HS-27A (cell line): Measurements from ENCODE around the gene DDI2.
"Not testable (repeated sequence)": the region's sequence is repeated elsewhere in the genome, so short reads cannot be mapped to it uniquely, and the experiment has no call there.

Experiments used
- DNase-seq: peaks from one replicate; pipeline ENCODE4 v3.0.0-alpha.2; 2012; ENCODE audit warnings: low read depth, missing footprints

Gene DDI2

DNA sequence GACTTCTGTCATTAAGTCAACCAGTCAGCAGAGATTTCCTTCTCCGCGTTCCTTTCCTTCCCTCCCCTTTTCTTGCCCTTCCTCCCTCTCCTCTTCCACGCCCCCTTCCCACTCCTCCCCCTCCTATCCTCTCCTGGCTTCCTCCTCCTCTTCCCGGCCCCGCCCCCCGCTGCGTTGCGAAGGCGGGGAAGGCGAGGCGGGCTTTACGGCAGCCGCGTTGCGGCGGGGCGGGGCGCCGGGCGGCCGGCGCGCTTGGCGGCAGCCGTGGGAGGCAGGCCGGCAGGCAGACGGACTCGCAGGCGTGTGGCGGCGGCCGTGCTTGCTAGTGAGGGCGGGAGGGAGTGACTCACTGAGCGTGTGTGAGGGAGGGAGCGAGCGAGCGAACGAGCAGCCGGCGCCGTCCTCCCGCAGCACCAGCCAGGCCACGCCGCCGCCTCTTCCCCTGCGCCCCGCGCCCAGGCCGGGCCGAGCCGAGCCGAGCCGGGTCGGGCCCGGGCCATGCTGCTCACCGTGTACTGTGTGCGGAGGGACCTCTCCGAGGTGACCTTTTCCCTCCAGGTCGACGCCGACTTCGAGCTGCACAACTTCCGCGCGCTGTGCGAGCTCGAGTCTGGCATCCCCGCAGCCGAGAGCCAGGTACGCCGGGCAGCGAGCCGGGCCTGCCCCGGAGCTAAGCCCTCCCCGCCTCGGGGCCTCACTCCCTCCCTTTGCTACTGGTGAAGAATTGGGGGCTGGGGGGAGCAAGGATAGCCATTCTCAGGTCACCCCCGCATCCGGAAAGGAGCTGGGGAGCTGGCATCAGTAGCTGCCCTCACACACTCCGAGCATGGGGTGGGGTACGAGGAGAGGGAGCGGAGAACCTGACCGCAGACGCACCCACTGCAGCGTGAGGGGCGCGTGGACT lies at the start of gene DDI2:
TSS of gene DDI2 (plus strand) at position 286 of the 904 bp plus-strand sequence. CDS start at position 499, 213 bp downstream.
- peak; percentile 90 for DNase-seq

DNA sequence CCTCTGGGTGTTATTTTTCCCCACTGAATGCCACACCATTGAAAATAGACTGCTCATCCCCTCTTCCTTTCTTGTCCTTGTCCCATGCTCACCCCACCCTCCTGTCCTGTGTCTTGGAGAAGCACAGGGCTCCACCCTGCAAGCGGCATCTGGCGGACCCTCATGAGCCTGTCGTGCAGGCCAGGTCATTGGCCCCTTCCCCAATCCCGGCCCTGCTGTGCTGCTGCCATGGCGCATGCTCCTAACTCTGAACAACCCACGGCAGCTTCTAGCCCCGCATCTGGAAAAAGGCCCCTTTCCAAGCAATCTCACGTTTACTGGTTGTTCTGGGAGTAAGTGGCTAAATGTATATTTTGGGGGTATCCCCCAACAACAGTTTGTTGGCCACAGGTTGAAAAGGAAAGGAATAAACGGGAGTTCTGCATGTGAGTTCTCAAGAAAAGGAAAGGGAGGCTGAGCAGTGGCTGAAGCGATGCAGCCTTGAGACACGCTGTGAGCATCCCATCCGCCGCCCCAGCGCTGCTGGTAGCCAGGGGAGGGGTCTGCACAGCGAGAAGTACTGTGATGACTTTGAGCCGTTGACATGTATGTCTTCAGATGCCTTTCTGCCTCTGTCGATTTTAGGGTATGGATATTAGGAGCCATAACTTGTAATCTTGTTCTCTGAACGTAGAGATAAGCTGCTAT lies 48.7 kb upstream of the DDI2 start:
- no peak for DNase-seq

DNA sequence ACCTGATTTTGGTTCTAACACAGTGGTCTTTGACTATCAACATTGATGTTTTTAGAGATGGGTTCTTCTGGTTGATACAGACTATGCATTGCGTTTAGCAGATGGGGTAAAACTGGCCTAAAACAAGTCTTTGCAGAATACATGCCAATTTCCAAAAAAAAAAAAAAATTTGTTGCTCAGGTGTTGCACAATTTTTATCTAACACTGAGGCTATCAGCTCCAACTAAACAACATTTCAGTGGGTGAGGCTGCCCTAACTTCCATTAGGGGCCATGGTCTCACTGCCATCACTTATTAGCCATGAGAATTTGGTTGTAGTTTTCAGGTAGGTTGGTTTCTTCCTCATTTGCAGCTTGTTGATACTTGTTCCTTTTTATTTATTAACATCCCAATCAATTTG lies 46.4 kb upstream of the DDI2 start:
- DNase-seq, result no peak

DNA sequence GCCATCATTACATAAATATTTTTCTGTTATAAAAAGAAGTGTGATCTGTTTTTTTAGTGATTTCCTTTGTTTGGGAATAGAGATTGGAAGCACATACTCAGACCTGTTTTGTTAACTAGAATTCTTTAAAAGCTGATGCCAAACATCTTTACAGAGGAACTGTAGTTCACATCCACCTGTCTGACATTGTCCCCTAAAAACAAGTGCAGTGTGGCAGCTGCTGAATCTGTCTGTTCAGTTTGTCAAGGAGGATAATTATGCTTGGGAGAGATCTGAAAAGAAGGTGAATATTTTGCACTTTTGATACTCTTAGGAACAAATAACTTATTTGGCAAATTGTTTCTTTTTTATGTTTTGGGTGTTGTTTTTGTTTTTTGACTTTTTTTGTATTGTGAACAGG lies 46.0 kb upstream of the DDI2 start:
- DNase-seq, result no peak

DNA sequence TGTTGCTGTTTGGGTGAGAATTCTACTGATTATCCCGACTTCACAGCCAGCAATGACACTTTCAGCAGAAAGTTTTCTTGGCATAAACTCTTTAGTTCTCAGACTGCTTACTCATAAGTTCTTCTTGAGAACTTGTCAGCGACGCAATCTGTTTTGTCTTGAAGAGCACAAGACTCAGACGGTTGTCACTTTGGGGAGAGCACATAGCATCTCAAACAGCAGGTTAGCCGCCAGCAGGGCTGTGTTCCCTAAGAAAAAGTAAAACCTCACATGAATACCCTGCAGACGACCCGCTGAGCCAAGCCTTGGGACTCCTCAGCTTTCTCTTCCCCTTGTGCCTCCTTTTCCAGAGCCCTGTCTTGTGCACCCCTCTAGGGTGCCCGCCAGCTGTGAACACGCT lies 43.8 kb upstream of the DDI2 start:
- no peak for DNase-seq

DNA sequence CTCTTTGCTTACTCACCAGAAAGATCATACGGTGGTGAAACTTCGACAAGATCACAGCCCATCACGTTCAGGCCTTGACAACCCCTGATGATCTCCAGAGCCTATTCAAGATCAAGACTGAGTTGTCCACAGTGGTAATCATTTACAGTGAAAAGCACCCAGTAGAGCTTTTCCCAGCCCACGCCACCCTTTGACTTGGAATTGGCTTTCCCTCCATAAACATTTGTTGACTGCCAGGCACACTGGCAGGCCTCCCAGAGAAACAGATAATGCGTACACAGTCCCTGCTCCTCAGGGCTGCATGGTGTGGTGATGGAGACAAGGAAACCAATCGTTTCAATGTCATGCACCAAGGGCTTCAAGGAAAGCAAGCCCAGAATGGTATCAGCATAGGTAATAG lies 42.5 kb upstream of the DDI2 start:
- no peak for DNase-seq

DNA sequence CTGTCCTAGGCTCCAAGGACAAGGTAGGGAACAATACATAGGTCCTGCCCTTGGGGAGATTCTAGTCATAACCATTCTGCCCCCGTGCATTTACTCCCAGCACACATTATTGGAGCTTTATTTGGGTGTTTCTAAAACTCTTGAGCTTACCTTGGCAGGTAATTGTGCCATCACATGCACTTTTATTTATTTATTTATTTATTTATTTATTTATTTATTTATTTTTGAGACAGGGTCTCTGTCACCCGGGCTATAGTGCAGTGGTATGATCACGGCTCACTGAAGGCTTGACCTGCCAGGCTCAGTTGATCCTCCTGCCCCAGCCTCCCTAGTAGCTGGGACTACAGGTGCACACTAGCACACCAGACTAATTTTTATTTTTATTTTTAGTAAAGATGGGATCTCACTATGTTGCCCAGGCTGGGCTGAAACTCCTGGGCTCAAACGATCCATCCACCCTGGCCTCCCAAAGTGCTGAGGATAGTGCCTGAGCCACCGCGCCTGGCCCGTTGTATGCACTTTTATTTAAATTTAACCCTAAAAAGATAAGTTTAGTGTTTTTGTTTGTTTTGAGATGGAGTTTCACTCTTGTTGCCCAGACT lies 41.6 kb upstream of the DDI2 start:
- no peak for DNase-seq

DNA sequence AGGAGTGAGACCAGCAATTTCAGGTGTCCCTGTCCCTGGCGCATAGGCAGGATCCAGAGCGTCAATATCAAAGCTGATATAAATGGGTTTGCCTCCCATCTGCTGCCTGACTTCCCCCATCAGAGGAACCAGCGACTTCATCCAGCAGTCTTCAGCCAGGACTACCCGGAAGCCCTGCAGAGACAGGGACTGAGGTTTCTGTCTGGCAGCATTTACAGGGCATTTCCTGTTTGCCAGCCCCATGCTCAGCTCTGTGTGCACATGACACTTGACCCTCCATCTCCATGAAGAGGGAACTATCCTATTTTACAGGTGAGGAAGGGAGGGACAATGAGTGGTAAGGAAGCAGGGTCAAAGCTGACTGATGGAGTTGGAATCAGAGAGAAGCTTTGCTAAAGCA lies 39.6 kb upstream of the DDI2 start:
- DNase-seq, result no peak

DNA sequence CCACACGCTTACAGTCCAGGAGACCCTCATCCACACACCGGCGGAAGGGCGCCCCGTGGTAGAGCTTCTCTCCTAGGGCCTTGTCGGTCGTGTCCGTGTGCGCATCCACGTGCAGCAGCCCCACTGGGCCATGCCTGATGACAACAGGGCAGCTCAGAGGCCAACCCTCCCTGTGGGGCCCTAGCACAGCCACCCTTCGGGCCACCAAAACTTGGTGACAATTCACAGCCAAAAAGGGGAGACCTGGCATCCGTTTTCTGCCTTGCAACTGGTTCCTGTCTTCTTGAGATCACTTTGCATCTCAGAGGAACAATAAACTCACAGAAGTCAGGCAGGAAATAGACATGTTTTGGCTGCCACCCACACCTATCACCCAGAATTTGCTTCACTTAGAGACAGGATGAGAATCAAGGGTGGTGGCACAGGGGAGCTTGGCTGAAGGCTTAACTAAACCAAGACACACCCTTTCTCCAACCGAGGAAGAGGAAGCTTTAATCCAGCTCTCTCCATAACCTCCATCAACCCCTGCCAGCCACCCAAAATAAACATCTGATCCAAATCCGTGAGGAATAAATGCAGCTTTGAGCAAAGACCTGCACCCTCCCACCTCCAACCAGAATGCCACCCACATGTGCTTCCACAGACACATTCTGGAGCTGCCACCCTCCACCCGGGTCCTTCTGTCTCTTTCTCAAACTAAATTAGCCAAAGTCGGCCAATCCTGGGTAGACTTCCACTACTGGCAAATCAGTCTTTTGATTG lies 38.2 kb upstream of the DDI2 start:
- no peak for DNase-seq

DNA sequence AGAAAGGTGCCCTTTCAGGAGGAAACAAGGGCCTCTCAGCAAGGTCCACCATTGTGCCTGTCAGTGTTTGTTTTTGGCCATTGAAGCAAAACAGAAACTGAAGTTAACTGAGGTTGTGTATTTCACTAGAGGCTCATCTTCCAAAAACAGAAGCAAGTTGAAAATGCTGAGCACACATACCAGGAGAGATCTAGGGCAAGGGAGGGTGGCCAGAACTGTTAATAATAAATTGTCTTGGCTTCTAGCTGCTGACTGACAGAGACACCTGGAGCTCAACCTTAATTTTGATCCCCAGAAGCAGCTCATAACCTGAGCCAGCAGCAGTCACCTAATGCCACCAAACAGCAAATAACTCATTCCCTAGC lies 37.6 kb upstream of the DDI2 start:
- no peak for DNase-seq

DNA sequence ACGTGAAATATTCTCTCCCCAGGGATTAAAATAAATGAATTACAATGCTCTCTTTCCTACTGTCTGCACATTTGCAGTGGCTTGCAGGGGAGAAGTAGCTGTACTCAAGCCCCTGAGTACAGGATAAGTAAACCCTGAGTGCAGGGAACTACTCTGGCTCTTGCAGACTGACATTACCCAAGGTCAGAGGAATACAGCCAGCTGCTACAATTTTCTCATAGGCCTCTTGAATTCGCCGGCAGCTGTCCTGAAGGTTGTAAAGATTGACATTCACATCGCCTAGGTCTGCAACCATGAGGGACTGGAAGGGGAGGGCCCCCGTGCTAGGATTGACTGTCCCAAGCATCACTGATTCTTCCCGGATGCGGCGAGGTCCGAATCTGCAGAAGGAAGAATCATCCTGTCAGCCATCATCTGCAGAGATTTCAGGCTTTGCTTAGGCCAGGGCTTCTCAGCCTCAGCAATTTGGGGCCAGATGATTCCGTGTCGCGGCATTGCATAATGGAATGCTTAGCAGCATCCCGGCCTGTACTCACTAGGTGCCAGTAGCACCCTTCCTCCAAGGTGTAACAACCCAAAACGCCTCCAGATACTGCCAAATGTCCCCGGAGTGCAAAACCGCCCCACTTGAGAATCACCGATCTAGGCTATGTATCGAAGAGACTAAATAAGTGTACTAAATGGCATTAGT lies 34.1 kb upstream of the DDI2 start:
- no peak for DNase-seq

DNA sequence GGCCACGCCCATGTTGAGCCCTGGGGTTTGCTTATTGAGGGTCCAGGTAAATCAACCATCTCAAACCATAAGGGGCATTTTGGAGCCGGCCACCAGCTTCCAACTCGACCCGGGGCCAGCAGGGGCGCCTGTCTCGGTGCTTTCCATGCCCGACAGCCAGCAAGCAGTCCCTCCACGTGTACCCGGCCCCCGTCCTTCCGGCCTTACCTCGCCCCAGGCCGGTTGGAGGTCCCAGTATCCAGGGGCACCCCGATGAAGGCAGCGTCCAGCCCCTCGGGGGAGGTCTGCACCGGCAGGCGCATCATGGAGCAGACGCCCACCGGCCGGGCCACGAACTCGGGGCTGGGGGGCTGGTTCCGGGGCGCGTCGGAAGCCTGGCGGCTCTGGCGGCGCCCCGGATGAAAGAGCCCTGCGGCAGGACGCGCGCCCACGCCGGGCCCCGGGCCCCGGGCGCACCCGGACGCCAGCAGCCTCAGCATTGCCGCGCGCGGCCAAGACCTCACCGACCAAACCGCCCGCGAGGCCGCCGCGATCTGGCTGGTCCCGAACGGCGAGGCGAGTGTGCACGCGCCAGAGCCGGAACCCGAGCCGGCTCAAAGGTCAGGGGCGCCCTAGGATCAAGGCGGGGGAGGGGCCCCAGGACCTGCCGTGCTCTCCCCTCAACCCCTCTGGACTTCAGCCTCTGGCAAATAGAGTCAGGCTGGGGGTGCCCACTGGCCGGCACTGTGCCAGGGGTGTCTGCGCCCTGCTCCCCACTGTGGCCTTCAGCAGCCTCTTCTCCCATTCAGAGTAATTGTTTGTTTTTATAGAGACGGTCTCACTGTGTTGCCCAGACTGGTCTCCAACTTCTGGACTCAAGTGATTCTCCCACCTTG lies 32.5 kb upstream of the DDI2 start, which contains the start of gene AGMAT:
TSS of gene AGMAT (minus strand) at position 563 of the 875 bp plus-strand sequence. CDS start at position 479, 84 bp downstream.
- no peak for DNase-seq

DNA sequence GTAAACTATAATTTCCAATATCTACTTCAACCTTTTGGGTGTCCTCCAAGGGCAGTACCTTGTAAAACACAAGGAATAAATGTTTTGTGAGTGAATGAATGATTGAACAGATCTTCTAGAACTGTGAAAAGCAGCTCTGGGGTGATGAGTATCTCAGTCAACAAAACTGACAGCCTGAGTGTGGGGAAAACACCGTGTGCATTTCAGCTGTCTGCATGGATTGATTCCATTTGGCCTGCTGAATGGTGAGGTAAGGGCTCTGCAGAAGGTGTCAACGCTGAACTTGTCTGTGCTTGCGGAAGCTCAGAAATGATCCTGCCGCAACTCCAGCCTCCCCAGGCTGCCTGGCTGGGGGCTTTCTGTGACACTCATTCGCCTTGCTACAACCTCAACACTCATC lies 25.0 kb upstream of the DDI2 start:
- DNase-seq, result no peak

DNA sequence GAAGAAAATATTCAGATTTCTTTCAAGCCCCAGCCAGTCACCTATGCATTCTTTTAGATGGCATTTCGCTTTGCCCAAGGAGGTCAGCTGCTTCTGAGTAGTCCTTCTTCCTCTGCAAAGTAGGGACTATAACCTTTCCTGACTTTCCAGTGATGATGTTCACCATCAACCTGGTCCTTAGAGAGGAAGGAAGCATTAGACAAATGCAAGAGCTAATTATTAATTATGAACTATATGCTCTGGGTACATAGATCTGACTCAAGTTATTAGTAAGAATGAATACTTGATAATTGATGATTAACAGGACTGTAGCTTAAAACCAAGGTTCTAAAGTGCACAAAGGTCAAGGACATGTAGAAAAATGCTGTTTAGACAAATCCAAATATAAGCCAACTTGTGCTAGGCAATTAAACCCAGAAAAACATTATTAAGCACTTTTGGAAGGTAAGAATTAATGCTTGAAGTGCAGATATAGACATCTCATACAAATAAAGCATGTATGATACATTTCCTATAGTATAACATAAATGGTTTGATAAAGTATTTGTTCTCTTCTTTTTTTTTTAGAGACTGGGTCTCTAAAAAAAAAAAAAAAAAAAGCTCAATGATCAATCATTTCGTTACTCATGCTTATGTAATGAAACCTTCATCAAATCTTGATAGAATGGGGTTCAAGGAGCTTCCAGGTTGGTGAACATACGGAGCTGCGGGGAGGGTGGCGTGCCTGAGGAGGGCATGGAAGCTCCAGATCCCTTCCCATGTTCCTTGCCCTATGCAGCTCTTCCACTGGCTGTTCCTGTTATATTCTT lies 21.2 kb upstream of the DDI2 start:
- no peak for DNase-seq

DNA sequence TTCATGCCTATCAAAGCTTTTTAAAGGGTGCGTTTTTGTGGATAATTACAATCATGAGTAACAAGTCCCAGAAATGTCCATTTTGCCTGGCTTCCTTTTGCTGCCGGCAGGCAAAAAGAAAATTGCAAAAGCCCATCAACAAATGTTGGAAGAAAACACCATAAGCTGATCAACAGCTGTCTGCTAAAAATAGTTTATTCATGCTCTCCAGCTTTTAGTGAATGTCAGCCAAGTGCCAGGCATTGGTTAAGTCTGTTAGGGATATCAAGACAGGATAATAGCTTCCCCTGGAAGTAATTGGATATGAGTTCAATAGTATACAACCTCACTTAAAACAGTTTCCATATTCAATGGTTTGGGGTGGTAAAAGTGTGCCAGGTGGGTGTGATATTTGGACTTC lies 18.8 kb upstream of the DDI2 start:
- DNase-seq, result no peak

DNA sequence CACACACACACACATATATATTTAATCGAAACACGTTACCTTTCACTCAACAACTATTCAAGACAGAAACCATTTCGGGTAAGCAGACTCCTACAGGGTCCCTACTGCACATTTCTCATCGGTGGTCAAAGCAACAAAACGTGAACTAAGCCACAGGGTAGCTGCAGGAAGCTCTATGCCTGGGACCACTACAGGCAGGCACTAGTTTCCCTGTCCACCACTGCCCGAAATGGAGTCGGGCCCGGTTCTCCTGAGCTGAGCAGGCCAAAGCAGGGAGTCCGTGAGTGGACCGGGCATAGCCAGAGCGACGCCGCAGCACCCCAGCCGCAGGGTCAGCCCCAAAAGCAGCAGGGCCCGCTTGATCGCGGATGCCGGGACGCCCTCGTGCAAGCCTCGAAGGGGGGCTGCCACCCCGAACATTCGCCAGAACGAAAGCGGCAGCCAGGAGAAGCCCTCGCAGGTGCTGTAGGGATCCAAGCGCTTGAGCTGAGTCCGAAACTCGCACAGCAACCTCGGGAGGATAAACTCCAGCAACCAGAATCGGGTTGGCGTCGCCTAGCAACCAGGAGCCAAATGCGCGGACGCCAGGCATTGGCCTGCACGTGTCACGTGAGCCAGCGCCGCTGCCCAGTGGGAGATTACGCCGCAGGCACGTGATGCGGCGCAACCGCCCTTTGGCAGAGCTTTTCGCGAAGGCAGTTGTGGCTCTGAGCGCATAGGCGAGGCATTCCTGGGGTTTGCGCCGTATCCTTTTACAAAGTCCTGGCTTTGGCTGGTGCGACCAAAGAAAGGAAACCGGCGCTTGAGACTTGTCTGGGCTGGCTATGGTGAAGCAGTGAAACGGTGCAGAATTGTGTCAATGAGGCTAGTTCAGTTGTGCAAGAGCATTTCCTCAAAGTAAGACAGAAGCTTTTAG lies 13.9 kb upstream of the DDI2 start:
- DNase-seq, result peak; percentile 86

DNA sequence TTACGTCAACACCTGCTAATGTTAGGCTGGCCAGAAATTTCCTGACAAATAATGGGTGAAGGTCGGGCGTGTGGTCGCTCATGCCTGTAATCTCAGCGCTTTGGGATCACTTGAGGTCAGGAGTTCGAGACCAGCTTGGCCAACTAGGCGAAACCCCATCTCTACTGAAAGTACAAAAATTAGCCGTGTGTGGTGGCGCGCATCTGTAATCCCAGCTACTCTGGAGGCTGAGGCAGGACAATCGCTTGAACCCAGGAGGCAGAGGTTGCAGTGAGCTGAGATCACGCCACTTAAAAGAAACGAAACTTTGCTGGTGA lies 13.3 kb upstream of the DDI2 start:
- not testable (repeated sequence) for DNase-seq

DNA sequence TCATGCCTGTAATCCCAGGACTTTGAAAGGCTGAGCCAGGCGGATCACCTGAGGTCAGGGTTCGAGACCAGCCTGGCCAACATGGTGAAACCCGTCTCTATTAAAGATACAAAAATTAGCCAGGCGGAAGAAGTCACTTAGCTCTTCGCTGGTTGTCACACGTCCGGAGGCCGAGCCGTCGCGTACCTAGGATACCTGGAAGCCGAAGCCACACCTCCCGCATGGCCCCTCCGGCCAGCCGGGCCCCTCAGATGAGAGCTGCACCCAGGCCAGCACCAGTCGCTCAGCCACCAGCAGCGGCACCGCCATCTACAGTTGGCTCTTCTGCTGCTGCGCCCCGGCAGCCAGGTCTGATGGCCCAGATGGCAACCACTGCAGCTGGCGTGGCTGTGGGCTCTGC lies 12.9 kb upstream of the DDI2 start:
- not testable (repeated sequence) for DNase-seq
